Cardiac muscle cell (in vitro differentiated cells and primary cell): ENCODE results near the gene PTPRN. TPM values are rescaled to one million over a fixed set of nuclear protein-coding genes. Genes with fewer than 3 reads are reported as not detected.

Experiments used
- DNase-seq, 2 donors: peaks; one replicate each; pipeline versions ENCODE4 v3.0.0 to v3.0.0-alpha.2; 2010 to 2017; ENCODE audit warnings: low read depth in 1 of 2, low spot score in 1 of 2
- H3K27ac ChIP-seq: fragments of 200-600 bp; sonication (generic); 2 replicates; pipeline ENCODE4 v1.5.1; 2016
- H3K27me3 ChIP-seq: fragments of 200-600 bp; sonication (generic); 2 replicates; pipeline ENCODE4 v1.6.0; 2016; ENCODE audit warnings: control low read depth
- H3K36me3 ChIP-seq: fragments of 200-600 bp; sonication (generic); 2 replicates; pipeline ENCODE4 v1.5.1; 2016; ENCODE audit warnings: control low read depth
- H3K4me1 ChIP-seq: fragments of 200-600 bp; sonication (generic); 2 replicates; pipeline ENCODE4 v1.8.1; 2017; ENCODE audit warnings: low read depth, mild to moderate bottlenecking, mixed run types
- H3K4me3 ChIP-seq: fragments of 200-600 bp; sonication (generic); 2 replicates; pipeline ENCODE4 v1.5.1; 2016; ENCODE audit warnings: mild to moderate bottlenecking
- H3K9me3 ChIP-seq: fragments of 200-600 bp; sonication (generic); 2 replicates; pipeline ENCODE4 v1.5.1; 2017; ENCODE audit warnings: low read depth, mild to moderate bottlenecking, control low read depth
- CTCF ChIP-seq: IDR thresholded peaks from 2 replicates; pipeline ENCODE4 v1.5.1; 2012; ENCODE audit warnings: low read depth, mild to moderate bottlenecking, low read length
- polyA plus RNA-seq: library from polyadenylated mRNA; unstranded; fragments of >200 nt; fragmentation: Nextera tagmentation; extraction: Ambion mirVana; gene quantifications from 2 replicates; pipeline ENCODE4 v1.2.1, GENCODE V29; 2016
- total RNA-seq: library from RNA; depleted of rRNA; stranded (reverse); fragments of >200 nt; gene quantifications from 2 replicates; pipeline ENCODE4 v1.2.3, GENCODE V29; 2016

The PTPRN gene
- total and polyA plus RNA-seq, 2 experiments from 2014 or later: 0.36 to 1.4 TPM

- Histone ChIP-seq H3K4me3 (no peak overlapping the region), H3K4me1 (peaks cover 5% of the 10 kb centered on the region), H3K27me3 (peaks cover 15% of the 10 kb centered on the region), H3K27ac (no peak overlapping the region), H3K36me3 (no peaks in the 10 kb centered on the region), H3K9me3 (no peaks in the 10 kb centered on the region)
- no peak for DNase-seq
- no peak for TF ChIP-seq CTCF
Measured at GRCh38 chr2:219271021-219271420, 38.2 kb downstream of the PTPRN start.

GRCh38 chr2:219270055-219270372 lies 39.2 kb downstream of the PTPRN start:
- DNase-seq: no peak
- peaks cover 15% of the 10 kb centered on the region for H3K27me3 ChIP-seq

GRCh38 chr2:219269362-219270054 lies 39.7 kb downstream of the PTPRN start:
- Histone ChIP-seq H3K4me1 (peaks cover 5% of the 10 kb centered on the region), H3K27ac (no peak overlapping the region), H3K9me3 (no peaks in the 10 kb centered on the region), H3K27me3 (peaks cover 15% of the 10 kb centered on the region), H3K4me3 (no peak overlapping the region), H3K36me3 (no peaks in the 10 kb centered on the region)
- DNase-seq: peak in 1 of 2 donors; percentile 69
- TF ChIP-seq CTCF: no peak

More at GRCh38 chr2:219270055-219270372, 39.2 kb downstream of the PTPRN start:
- no peaks in the 10 kb centered on the region for H3K9me3 ChIP-seq
- no peak overlapping the region for H3K27ac ChIP-seq
- no peak for TF ChIP-seq CTCF
- peaks cover 5% of the 10 kb centered on the region for H3K4me1 ChIP-seq
- no peak overlapping the region for H3K4me3 ChIP-seq
- H3K36me3 ChIP-seq: no peaks in the 10 kb centered on the region

GRCh38 chr2:219268294-219268693 lies 40.9 kb downstream of the PTPRN start:
- H3K27me3 ChIP-seq: peaks cover 21% of the 10 kb centered on the region
- H3K9me3 ChIP-seq: no peaks in the 10 kb centered on the region
- no peaks in the 10 kb centered on the region for H3K36me3 ChIP-seq
- no peaks in the 10 kb centered on the region for H3K4me1 ChIP-seq
- no peak for TF ChIP-seq CTCF
- no peak for DNase-seq
- H3K4me3 ChIP-seq: no peak overlapping the region
- no peak overlapping the region for H3K27ac ChIP-seq

- TF ChIP-seq CTCF: no peak
- no peaks in the 10 kb centered on the region for H3K4me1 ChIP-seq
- H3K36me3 ChIP-seq: no peaks in the 10 kb centered on the region
- peaks cover 32% of the 10 kb centered on the region for H3K27me3 ChIP-seq
- no peak for DNase-seq
- H3K4me3 ChIP-seq: no peak overlapping the region
- H3K9me3 ChIP-seq: no peaks in the 10 kb centered on the region
- no peak overlapping the region for H3K27ac ChIP-seq
Measured at GRCh38 chr2:219266886-219267285, 42.3 kb downstream of the PTPRN start.

GRCh38 chr2:219266232-219266631 lies 43.0 kb downstream of the PTPRN start:
- DNase-seq: no peak
- TF ChIP-seq CTCF: no peak
- Histone ChIP-seq H3K36me3 (no peaks in the 10 kb centered on the region), H3K27me3 (peaks cover 38% of the 10 kb centered on the region), H3K27ac (no peak overlapping the region), H3K4me3 (no peak overlapping the region), H3K9me3 (no peaks in the 10 kb centered on the region), H3K4me1 (no peaks in the 10 kb centered on the region)
